Fibroblast of skin of abdomen (primary cell): ENCODE data around the gene VWC2.
A peak's percentile ranks its signal among the peaks of the same experiment; 100 is the strongest.

Source experiments
- DNase-seq: peaks from one replicate; pipeline ENCODE4 v3.0.0-alpha.2; 2013

Gene VWC2

DNA sequence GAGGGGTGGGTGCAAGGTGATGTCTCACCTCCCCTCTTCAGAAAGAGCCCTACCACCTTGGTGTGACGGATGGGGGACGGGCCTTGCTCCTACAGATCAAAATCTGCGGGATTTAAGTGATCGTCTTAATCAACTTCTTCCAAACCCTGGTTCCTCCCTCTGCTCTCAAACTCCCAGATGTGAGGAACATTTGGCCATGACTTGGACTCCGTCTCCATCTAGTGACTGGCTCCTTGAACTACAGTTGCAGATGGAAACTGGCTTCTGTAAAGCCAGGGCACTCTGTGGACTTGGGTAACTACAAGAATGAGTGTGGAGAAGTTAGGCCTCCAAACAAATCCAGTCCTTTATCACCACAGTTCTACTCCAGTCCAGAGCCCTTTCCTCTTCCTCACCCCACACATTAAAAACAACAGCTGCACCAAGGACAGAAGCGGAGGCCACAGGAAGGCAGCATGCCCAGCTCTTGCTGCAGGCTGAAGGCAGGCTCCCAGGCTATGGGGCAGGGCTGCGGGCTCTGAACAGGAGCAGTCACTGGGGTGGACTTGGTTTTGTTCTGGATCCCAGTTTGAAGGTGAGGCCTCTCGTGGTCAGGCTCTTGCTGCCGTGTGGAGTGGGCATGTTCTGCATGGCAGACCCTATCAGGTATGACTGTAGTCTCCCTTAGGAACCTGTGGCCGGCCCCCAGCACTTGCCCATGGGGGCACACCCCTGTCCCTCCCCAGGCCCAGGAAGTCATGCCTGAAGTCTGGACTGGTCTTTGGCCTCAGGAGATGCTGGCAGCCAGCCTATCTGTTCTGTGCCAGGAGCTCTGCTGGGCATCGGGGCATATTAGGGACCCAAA is 79.4 kb downstream of the VWC2 start:
- DNase-seq: peak; percentile 26

- no peak for DNase-seq
Observed at GRCh38 chr7:49855281-49855980, 82.0 kb downstream of the VWC2 start.

- no peak for DNase-seq
Observed at GRCh38 chr7:49860293-49860692, 86.9 kb downstream of the VWC2 start.

DNA sequence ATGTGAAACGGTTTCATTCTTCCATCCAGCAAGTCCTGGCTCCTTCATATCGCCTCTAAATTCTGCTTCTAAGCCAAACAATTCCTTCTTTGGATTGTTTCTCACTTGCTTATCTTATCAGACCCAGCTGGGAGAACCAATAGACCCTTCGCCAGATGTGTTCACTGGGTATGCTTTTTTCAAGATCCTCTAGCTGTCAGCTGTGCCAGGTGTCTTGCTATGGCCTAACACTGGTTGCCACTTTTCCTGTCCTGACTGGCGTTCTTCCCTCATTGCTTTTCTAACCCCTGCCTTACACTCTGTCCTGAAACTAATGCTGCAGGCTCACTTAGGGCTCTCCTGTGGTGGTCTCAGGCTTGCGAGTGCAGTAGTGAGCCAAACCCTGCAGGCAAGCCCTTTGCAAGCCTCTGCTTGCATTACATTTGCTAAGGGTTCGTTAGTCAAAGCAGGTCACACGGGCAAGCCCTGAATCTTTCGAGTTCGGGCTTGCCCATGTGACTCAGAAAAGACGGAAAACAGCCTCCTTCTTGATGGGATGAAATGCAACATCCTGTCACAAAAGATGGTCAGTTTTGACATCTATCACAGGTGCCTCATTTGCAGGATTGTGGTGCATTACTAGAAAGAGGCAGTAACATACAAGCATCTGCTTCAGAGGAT is 92.8 kb downstream of the VWC2 start:
- DNase-seq: no peak

GRCh38 chr7:49866910-49867309 is 93.5 kb downstream of the VWC2 start:
- DNase-seq: no peak

DNA sequence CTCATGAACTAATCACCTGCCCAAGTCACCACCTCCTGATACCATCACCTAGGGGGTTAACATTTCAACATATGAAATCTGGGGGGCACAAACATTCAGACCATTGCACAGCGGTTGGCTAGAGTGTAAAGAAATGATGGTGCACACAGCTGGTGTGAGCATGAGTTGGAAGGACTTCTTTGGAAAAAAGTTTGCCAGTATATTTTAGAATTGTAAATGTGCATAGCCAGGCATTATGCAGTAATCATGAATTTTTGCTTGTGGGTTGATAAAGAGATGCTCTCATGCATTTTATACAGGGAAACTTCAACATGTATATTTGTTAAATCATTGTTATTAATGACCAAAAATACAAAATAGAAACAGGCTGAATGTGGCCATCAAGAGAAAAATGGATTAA is 100.0 kb downstream of the VWC2 start:
- DNase-seq: no peak

DNA sequence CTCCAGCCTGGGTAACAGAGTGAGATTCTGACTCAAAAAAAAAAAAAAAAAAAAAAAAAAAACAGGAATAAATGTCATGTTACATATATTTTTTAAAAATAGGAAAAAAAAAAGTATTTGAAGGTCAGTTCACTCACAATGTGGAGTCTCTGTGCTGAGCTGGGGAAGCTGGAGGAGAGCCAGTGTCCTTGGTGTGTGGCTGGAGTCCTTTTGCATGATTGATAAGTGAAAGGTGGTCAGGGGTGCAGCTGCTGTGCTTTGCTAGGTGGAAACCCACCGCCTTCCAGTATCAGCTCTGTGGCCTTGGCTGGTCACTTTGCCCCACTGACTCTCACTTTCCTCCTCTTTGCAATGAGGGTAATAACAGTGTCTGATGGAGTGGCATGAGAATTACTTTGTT is 101.9 kb downstream of the VWC2 start:
- DNase-seq: no peak

GRCh38 chr7:49876202-49876601 is 102.8 kb downstream of the VWC2 start:
- no peak for DNase-seq

- DNase-seq: no peak
Observed at GRCh38 chr7:49878089-49878488, 104.7 kb downstream of the VWC2 start.

DNA sequence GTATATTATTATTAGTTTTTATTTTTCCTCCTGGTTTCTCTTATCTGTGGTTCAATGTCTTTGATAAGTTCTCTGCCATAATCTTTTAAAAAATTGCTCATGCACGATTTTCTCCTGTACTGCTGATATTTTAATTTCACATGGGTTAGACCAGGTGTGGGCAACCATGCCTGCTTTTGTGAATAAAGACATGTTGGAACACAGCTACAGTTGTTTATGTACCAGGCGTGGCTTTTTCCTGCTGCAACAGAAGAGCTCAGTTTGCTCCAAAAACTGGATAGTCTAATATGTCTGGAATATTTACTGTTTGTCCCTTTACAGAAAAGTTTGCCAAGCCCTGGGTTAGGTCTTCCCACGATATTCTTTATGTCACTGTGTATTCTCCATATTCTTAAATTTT is 105.2 kb downstream of the VWC2 start:
- no peak for DNase-seq

GRCh38 chr7:49883933-49884332 is 110.5 kb downstream of the VWC2 start:
- no peak for DNase-seq

- DNase-seq: no peak
Observed at GRCh38 chr7:49885593-49886285, 112.3 kb downstream of the VWC2 start.

- DNase-seq: no peak
Observed at GRCh38 chr7:49892481-49892880, 119.0 kb downstream of the VWC2 start.

DNA sequence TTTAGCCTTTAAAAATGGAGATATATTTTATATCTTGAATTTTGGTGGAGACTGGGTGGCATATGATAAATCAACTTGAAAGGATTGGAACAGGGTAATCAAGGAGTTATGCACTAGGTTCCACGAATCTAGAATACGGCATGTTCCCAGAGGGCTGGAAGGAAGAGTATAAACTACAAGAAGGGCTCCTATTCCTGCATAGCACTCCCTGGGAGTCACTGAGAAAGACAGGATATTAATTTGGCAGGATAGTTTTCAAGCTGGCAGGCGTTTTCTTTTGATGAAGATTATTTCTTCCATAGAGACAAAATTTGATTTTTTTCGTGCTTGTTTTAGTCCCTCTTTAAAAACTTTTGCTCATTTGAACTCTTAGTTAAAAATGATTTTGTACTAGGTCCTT is 119.7 kb downstream of the VWC2 start:
- no peak for DNase-seq

- DNase-seq: no peak
Observed at GRCh38 chr7:49894543-49894942, 121.1 kb downstream of the VWC2 start.

DNA sequence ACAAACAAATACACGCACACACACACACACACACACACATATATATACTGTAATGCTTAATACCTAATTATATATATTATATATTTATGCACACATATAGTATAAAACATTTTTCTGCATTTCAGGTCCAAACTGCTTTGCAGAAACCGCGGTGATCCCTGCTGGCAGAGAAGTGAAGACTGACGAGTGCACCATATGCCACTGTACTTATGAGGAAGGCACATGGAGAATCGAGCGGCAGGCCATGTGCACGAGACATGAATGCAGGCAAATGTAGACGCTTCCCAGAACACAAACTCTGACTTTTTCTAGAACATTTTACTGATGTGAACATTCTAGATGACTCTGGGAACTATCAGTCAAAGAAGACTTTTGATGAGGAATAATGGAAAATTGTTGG is 138.5 kb downstream of the VWC2 start:
- DNase-seq: no peak

DNA sequence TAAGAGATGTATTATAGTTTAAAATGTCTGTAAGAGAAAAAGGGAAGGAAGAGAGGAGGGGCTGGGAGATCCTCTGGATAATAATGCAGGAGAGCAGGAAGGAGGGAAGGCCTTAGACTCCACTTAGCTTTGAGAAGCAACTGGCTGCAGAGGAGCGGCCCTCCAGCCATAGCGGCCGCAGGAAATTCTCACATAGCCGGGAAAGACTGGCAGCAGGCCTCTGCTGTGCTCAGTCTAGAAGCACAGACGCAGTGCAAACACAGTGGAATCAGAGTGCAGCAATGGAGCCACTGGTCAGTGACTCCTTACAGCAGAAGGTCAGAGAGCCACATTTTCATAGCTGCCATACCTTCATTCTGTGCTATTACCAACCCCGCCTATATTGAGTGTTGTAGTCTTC is 153.3 kb downstream of the VWC2 start:
- no peak for DNase-seq

DNA sequence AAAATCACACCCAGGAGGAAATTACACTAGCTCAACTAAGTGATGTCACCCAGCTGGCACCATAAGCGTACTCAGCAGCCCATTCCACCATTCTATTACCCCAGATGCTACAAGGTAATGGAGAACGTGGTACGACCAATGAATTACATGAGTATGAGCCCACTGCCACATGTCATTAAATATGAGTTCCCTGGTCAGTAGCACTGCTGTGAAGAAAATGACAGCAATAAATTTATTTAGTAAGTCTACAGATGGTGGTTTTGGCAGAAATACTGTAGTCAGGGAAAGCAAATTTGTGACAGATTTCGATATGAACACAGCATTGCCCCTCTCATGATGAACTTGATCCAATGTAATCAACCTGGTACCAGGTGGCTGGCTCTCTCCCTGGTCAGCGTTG is 154.2 kb downstream of the VWC2 start:
- no peak for DNase-seq

DNA sequence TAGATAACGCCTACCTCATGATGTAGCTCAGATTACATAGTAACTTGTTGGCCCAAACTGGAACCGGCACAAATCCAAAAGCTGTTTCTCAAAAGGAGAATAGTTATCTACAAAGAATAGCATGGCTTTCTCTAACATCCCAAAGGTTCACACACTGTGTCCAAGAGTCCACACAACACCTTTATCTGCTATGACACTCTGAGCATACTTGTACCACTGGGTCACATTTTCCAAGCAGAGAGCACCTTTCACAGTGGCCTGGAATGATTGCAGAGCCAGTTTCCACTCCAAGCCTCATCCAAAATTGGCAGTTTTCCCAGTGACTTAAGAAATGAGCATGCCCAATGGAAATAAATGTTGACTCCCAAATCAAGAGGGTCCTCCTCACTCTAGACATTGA is 155.3 kb downstream of the VWC2 start:
- no peak for DNase-seq

GRCh38 chr7:49931627-49932026 is 158.2 kb downstream of the VWC2 start:
- DNase-seq: no peak

DNA sequence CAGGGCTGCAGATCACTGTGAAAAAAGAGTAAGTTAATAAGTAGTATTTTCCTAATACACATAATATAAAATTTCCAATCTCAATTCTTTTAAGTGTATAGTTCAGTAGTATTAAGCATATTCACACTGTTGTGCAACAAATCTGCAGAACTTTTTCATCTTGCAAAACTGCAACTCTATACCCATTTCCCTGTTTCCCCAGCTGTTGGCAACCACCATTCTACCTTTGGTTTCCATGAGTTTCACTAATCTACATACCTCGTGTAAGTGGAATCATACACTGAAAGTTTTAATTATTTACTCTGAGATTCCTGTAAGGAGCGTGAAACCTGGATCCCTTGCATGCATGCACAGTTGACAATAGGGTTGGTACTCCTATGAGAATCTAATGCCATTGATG is 164.2 kb downstream of the VWC2 start:
- DNase-seq: no peak
